NCI-H1930 (cell line): ENCODE results near the gene RASSF7.
A peak's percentile ranks its signal among the peaks of the same experiment; 100 is the strongest.

Experiments
- DNase-seq, 2 experiments: peaks; one replicate each; lab custom pipeline; 2025; lab: John Stamatoyannopoulos, UW

Gene RASSF7

DNA sequence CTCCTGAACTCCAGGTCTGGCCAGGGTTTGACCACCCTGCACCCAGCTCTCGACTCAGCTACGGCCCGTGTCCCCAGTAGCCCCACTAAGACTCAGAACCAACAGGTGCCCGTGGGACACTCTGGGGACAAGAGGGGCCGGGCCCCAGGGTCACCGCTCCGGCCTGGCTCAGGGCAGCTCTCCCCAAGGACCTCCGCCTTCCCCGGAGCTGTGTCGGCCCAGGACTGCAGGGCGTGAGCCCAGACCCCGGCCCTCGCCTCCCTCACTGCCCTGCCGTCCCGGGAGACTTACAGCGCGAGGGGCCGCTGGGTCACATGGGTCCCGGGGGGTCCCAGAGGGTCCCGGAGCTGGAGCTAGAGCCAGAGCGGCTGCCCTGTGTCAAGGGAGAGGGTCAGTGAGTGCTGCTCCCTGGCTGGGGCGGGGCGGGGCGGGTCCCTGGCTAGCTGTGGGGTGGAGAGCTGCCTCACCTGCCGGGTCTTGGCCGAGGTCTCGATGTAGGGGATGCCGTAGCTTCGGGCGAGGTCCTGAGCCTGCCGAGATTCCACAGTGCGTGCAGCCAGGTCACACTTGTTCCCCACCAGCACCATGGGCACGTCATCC is 27.7 kb upstream of the RASSF7 start:
- DNase-seq: no peak

GRCh38 chr11:533586-534395 is 27.0 kb upstream of the RASSF7 start:
- DNase-seq: no peak

GRCh38 chr11:534396-535209 is 26.2 kb upstream of the RASSF7 start:
- DNase-seq: no peak

GRCh38 chr11:535210-535518 is 25.6 kb upstream of the RASSF7 start:
- peak in 1 of 2 experiments; percentile 90 for DNase-seq

DNA sequence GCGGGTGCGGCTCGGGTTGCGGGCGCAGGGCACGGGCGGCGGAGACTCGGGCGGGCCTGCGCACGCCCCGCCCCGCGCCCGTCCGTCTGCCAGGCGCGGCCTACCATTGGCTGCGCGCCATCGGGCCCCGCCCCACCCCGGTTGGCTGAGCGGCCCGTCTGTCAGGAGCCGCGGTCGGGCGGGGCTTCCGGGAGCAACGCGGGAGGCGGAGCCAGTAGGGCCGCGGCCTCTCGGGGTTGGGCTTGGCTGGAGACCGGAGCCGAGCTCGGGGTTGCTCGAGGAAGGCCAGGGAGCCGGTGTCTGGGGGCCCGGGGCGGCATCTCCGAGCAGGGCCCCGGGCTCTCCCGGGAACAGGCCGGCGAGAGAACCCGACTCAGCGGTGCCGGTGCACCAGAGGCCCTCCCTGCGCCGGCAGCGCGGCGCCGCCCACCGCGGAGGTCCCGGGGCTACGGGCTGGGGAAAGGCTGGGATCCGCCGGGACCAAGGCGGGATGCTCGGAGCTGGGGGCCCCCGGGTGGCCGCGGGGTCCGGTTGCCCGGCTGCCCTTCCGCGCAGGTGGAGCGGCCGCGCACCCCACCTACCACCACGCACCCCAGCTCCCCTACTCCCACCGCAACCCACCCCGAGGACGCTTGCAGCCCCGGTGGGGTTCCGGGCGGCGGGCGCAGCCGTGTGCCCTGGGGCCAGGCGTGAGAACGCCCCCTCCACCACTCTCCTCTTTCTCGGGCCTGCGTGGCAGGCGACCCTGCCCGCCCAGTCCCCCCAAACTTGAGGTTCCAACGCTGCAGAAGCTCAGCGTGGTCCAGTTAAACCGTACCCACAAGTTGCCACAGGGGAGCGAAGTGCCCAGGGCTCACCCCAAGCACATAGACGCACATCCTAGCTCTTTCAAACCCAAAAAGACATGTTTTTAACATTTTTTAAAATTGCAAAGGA is 25.0 kb upstream of the RASSF7 start, which contains the start of gene HRAS:
Gene HRAS, minus strand, starts transcription at position 58 of the 936 bp plus-strand sequence.
- peak; percentile 98 to 100 for DNase-seq

GRCh38 chr11:536841-537621 is 23.7 kb upstream of the RASSF7 start, which contains the start of gene LRRC56:
Gene LRRC56, plus strand, starts transcription at chr11:537527. Its CDS starts 3,158 bp downstream, at chr11:540685.
- DNase-seq: peak; percentile 96 to 98

DNA sequence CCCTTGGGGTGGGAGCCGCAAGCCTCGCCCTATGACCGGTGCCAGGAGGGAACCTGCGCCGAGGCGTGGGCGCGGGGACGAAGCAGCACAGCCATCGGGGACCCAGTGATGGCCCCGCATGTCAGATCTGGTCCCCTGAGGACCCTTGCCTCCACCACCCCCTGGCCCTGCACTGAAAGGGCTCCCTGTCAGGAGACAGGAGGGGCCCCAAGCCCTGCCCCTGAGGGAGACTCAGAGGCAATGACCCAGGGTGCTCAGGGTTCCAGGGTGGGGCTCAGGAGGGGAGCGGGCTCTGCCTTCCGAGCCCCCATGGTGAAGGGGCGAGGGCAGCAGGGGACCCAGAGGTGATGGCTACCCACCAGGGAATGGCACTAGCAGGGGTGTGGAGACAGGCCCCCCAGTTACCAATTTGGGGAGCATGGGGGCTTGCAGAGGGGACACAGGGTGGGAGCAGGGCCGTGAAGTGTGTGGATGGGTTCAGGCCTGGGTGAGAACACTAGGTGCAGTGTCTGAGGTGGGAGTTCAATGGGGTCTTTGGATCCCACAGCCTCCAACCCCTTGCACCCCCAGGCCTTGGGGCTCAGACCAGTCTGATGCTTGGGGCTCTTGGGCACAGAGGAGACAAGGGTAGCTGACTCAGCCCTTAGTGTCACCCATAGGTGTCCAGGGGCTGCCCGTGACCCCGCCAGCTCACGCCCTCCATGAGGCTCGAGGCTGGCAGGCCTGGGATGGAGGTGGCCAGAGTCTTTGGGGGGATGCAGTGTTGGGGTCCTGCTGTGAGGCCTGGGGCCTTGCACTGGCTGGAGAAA is 22.9 kb upstream of the RASSF7 start:
- no peak for DNase-seq

DNA sequence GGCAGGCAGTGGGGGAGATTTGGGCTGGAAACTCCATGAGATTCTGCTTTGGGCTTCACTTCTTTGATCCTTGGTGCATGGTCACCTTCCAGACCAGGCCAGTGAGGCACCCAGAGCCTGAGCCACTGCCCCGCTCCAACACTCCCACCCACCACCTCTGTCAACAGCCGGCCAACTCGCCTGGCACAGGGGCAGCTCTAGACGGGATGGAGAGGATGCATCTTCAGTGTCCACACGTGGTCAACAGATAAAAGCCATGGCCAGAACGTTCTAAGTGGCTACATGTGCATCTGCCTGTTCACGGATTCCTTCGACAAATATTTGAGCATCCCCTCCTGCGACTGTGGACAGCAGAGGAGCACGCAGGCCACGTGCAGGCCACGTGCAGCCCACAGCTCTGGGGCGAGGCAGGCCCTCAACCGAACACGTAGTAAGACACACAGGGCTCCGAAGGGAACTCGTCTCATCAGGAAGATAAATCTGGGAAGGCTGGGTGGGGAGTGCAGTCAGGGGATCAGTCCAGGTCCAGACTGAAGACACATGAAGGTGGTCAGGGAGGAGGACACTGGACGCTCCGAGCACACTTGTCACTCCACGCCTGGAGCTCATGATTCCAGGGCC is 22.2 kb upstream of the RASSF7 start:
- DNase-seq: no peak

DNA sequence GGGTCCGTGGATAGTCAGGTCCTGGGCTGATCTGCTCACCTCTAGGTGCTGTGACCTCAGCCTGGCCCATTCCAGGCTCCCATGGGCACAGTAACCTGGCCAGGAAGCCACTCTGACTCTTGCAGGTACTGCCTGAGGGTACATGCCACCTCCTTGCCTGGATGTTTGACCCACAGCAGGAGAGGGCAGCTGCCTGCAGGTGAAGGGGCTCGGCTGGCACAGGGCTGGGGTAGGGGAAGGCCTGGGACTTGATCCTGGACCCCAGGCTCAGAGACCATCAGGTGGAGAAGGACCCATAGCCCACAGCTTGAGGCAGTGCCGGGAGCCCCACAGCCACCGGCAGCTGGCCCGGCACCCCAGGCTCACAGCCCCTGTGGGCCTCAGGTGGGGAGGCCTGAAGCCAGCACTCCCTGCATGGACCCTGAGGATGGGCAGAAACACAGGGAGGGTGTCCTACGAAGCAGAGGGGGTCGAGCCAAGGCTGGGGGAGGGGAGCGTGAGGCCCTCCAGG is 20.7 kb upstream of the RASSF7 start:
- no peak for DNase-seq

- no peak for DNase-seq
Measured at GRCh38 chr11:540583-541432, 20.0 kb upstream of the RASSF7 start.

DNA sequence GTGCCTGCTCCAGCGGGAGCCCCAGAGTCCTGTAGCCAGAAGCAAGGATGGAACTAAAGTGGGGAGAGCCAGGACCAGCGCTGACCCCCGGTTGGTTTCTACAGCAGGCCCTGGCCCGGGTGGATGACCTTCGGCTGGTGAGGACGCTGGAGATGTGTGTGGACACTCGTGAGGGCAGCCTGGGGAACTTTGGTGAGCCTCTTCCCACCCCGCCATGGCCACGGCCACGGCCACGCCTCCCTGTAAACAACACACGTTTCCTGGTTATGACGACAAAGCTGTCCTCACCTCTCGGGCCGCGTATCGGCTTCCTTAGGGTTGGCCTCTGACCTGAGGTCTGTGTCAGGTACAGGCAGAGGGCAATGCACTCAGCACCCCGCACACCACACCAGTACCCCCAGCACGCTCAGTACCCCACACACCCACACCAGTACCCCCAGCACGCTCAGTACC is 19.3 kb upstream of the RASSF7 start:
- DNase-seq: no peak

DNA sequence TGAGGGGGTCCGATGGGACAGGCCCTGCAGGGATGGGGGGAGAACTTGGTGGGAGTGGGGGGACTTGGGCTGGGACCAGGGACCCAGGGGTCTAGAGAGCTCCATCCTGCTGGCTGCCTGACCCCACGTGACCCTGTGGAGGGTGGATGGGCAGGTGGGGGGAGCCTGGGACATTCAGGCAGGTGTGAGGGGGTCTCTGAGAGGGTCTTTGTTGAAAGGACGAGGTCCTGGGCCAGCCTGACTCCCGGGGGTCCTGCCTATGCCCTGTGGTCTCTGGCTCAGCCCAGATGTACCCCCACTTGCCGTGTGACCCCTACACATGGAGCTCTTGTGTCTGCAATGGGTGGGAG is 16.0 kb upstream of the RASSF7 start:
- no peak for DNase-seq

DNA sequence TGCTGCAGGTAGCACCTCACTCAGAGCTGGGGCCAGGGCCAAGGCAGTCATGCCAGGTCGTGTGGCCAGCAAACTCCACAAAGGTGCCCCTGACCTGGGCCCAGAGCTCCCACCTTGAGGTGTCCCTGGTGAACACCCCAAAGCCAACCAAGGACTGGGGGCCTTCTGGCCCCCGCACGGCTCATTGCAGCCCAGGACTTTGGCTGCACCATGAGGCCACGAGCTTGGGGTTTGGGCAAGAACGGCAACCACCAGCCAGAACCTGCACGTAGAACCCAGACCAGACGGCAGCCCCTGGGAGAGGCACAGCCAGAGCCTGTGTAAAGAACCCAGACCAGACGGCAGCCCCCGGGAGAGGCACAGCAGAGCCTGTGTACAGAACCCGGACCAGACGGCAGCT is 15.6 kb upstream of the RASSF7 start:
- DNase-seq: no peak

DNA sequence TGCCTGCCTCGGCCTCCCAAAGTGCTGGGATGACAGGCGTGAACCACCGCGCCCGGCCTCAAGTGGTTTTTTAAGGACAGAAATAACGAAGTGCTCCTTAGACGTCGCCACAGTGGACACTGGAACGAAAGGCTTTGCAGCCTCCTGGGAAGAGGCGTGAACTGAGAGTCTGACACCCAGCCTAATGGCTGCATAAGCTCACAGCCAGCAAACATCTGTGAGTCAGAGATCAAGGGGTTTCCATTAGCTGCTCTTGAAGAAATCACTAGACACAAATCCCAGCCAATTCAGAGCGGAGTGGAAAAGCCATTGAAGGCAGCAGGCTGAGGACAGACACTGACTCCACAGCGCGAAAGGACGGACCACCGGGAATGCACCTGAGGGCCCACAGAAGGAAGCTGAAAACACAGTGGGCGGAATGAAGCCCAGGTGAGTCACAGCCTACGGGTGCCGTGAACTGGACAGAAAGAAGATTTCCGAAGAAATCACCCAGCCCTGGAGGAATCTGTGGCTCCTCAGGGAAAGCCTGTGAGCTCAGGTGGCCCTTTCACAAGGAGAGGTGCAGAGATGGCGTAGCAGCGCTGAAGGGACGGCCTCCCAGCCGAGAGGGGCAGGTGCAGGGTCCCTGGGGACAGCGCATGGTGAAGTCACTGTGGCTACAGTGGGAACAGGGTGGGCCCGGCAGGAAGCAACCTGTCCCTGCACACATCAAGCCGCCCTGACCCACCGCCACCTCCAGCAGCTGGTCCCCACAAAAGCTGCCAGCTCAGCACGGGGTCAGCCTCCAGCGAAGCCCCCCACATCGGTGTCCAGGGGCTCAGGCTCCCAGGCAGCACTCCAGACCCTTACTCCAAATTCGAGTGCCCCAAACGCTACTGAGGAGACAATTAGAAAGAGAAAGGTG is 11.8 kb upstream of the RASSF7 start:
- DNase-seq: no peak

DNA sequence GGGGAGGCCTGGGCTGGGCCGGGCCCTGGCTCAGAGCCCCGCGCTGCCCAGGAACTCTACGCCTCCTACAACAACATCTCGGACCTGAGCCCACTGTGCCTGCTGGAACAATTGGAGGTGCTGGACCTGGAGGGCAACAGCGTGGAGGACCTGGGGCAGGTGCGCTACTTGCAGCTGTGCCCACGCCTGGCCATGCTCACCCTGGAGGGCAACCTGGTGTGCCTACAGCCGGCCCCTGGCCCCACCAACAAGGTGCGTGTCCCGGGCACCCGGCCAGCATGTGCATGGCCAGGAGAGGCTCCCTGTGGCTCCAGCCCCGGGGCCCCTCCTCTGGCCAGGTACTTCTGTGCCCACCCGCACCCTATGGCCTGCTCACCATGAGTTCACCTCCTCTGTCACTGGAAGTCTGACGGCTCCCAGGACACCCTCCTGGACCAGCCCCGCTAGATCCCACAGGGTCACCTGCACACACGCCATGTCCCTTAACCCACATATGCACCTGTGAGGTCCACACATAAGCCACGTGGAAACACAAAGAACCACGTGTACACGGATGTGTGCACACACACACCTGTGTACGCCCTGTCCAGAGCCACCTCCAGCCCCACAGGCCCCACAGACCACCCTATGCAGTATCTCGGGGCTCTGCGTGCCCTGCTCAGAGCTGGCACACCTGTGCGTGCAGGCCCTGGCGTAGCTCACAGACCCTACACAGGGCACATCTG is 10.6 kb upstream of the RASSF7 start:
- no peak for DNase-seq

GRCh38 chr11:550746-551085 is 10.1 kb upstream of the RASSF7 start:
- no peak for DNase-seq

- no peak for DNase-seq
Measured at GRCh38 chr11:551131-551530, 9.6 kb upstream of the RASSF7 start.
